Mammary epithelial cell (primary cell): Measurements from ENCODE around the gene DHRS1.

Experiments
- EZH2 ChIP-seq: IDR thresholded peaks from 2 replicates; pipeline ENCODE4 v1.6.1; 2012; ENCODE audit warnings: low read length, inconsistent platforms, borderline replicate concordance
- TF ChIP-seq, protein P1 (sequence below), 2 donors: IDR thresholded peaks in 1 of 2; conservative IDR thresholded peaks in 1 of 2; 2 replicates each; pipeline ENCODE4 v1.5.1; 2011 to 2012; ENCODE audit warnings: inconsistent platforms in 2 of 2, low read length in 2 of 2, mild to moderate bottlenecking in 2 of 2, control low read depth in 1 of 2, low read depth in 1 of 2; ENCODE audit not compliant: insufficient read depth in 1 of 2; ENCODE audit errors: extremely low read depth in 1 of 2

DNA sequence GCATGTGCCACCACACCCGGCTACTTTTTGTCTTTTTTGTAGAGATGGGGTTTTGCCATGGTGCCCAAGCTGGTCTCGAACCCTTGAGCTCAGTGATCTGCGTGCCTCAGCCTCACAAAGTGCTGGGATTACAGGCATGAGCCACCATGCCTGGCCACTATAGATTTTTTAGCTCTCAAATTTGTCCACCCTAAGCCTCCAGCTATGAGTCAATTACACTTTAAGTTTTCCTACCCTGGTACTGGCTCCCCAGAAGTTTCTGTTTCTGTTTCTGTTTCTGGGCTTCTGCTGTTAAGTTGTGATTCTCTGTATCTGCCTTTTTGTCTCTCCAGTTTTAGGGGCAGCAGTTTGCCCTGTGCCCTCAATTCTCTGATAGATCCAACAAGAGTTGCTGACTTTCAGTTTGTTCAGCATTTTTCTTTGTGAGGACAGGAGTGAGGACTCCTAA lies 52.8 kb downstream of the DHRS1 start:
- TF ChIP-seq, protein P1, sequence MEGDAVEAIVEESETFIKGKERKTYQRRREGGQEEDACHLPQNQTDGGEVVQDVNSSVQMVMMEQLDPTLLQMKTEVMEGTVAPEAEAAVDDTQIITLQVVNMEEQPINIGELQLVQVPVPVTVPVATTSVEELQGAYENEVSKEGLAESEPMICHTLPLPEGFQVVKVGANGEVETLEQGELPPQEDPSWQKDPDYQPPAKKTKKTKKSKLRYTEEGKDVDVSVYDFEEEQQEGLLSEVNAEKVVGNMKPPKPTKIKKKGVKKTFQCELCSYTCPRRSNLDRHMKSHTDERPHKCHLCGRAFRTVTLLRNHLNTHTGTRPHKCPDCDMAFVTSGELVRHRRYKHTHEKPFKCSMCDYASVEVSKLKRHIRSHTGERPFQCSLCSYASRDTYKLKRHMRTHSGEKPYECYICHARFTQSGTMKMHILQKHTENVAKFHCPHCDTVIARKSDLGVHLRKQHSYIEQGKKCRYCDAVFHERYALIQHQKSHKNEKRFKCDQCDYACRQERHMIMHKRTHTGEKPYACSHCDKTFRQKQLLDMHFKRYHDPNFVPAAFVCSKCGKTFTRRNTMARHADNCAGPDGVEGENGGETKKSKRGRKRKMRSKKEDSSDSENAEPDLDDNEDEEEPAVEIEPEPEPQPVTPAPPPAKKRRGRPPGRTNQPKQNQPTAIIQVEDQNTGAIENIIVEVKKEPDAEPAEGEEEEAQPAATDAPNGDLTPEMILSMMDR (conservative IDR thresholded peaks at IDR 0.05 in 1 of 2, IDR thresholded peaks at IDR 0.05 in 1 of 2; ENCODE audit: extremely low read depth in 1 of 2, insufficient read depth in 1 of 2, low read depth in 1 of 2, low read length in 2 of 2), result no peak
- TF ChIP-seq EZH2, result no peak
